ENCODE results near the gene R3HDM4.
A peak's percentile ranks its signal among the peaks of the same experiment; 100 is the strongest.

The R3HDM4 gene

DNA sequence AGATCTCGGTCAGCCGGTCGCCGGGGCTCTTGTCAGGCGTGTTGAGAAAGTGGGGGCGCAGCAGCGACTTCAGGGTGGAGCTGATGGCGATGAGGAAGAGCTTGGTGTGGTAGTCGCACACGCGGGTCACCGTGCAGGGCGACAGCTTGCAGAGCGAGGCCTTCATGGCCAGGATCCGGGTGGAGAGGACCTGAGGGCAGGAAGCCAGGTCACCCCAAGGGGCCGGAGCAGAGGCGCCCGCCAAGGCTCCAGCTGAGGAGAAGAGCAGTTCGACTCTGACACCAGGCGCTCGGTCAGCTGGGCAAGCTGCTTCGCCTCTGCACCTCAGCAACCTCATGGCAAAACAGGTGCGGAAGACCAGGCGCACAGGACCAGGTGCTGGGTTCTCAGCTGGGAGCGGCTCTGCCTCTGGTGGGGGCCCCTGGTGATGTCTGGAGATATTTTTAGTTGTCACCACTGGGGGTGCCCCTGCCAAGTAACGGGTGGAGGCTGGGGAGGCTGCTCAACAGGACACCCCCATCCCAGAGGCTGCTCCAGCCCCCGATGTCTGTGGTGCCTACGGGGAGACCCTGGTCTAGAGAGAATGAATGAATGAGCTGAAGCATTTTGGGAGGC, 37.6 kb downstream of the R3HDM4 start:
- DNase-seq (ENCODE audit: low spot score): no peak

GRCh38 chr19:873561-874041, 39.4 kb downstream of the R3HDM4 start:
- DNase-seq (ENCODE audit: low spot score): no peak

- DNase-seq (ENCODE audit: low spot score): peak; percentile 77
Observed at GRCh38 chr19:873084-873483, 39.9 kb downstream of the R3HDM4 start.

DNA sequence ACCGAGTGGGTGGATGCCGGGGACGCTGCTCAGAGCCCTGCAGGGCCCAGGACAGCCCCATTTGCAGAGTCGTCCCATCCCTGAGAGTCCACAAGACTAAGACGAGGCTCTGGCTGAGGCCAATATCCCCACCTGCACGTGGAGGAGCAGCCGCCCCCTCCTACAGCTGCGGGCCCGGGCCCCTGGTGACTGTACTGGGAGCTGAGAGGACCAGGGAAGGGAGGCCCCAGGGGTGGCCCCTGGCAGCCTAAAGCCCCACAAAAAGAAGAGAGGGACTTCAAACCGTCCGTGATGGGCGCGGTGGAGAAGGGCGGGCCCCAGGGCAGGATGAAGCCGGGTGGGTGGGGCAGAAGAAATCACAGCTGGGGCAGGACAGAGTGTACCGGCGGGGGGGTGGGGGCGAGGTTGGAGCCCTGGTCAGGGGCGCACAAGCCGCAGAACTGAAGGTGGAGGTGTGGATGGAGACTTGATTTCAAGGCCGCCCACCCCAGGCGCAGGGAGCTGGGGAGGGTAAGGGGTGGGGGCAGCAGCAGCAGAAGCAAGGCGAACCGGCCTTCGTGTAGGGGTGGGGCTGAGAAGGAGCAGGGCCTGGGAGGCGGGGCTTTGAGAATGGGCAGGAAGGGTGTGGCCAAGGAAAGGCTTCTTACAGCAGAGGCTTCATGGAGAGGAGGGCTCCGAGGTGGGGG, 40.6 kb downstream of the R3HDM4 start:
- peak; percentile 77 for DNase-seq (ENCODE audit: low spot score)

GRCh38 chr19:871446-872265, 41.4 kb downstream of the R3HDM4 start:
- DNase-seq (ENCODE audit: low spot score): no peak

- DNase-seq (ENCODE audit: low spot score): no peak
Observed at GRCh38 chr19:870963-871401, 42.0 kb downstream of the R3HDM4 start.

DNA sequence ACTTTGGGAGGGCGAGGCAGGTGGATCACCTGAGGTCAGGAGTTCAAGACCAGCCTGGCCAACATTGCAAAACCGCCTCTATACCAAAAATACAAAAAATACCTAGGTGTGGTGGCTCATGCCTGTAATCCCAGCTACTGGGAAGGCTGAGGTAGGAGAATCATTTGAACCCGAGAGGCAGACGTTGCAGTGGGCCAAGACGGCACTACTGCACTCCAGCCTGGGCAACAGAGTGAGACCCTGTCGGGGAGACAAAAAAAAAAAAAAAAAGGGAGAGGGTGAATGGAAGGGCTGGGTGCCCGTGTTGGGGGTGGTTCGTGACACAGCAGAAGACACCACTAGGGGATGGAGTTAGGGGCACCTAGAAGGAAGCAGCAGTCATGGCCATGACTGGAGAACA, 42.7 kb downstream of the R3HDM4 start:
- no peak for DNase-seq (ENCODE audit: low spot score)

- no peak for DNase-seq (ENCODE audit: low spot score)
Observed at GRCh38 chr19:869245-870177, 43.5 kb downstream of the R3HDM4 start.

GRCh38 chr19:868458-869244, 44.4 kb downstream of the R3HDM4 start:
- DNase-seq (ENCODE audit: low spot score): no peak

GRCh38 chr19:867855-868457, 45.1 kb downstream of the R3HDM4 start:
- DNase-seq (ENCODE audit: low spot score): no peak

DNA sequence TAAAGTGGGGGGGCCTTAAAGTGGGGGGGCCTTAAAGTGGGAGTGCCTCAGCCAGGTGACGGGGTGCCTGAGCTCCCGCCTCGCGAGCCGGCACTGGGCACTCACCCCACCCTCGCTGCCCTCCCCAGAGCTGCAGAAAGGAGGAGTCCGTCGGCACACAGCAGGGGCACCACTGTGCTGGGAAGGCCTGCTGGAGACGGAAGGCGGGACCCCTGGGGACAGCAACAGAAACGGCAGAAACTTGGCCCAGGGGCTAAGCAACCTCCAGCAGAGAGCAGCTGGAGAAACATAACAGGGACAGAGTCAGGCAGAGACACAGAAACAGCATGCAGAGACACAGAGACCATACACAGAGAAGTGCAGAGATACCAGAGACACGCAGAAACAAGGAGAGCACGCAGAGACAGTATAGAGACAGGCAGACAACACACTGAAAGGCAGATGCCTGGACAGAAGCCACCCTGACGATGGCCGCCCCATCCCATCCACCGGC, 45.7 kb downstream of the R3HDM4 start:
- no peak for DNase-seq (ENCODE audit: low spot score)

- no peak for DNase-seq (ENCODE audit: low spot score)
Observed at GRCh38 chr19:866769-867300, 46.2 kb downstream of the R3HDM4 start.

- no peak for DNase-seq (ENCODE audit: low spot score)
Observed at GRCh38 chr19:863315-863620, 49.8 kb downstream of the R3HDM4 start.

DNA sequence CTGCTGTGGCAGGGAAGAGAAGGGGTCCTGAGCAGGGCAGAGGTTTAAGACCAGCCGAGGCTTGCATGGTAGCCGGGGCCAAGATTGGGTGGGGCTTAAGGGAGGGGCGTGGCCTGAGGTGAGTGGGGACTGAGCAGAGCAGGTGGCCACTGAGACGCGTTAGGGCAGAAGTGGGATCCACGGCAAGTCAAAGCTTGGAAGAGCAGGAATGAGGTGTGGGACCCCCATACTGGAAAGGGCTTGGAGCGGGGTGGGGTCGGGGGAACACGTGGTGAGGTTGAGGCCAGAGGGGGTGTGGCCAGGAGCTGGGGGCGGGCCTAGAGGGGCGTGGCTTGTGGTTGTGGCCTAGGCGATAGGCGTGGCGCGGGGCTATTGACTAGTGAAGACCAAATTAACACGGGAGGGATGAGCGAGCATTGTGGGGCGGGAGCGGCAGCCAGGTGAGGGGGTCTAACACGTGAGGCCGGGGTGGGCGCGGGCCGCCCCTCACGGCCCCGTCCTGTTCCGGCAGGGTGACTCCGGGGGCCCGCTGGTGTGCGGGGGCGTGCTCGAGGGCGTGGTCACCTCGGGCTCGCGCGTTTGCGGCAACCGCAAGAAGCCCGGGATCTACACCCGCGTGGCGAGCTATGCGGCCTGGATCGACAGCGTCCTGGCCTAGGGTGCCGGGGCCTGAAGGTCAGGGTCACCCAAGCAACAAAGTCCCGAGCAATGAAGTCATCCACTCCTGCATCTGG, 50.3 kb downstream of the R3HDM4 start:
- peak; percentile 64 for DNase-seq (ENCODE audit: low spot score)

- DNase-seq (ENCODE audit: low spot score): peak; percentile 40
Observed at GRCh38 chr19:861756-862580, 51.1 kb downstream of the R3HDM4 start.

DNA sequence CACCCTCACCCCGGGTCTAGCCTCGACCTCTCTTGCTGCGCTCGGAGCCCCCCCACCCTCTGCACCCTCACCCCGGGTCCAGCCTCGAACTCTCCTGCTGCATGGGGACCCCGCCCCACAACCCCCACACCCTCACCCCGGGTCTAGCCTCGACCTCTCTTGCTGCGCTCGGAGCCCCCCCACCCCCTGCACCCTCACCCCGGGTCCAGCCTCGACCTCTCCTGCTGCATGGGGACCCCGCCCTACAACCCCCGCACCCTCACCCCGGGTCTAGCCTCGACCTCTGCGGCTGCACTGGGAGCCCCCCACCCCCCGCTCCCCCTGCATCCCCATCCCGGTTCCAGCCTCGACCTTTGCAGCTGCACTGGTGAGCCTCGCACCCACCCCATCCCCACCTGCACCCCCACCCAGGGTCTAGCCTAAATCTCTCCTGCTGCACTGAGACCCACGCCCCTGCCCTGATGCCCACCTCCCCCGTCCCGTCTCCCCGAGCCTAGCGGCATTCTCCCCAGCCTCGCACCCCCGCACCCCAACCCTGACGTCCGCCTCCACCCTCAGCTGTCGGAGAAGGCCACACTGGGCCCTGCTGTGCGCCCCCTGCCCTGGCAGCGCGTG, 51.8 kb downstream of the R3HDM4 start:
- DNase-seq (ENCODE audit: low spot score): no peak

GRCh38 chr19:858868-859843, 53.9 kb downstream of the R3HDM4 start, which contains the start of gene CFD:
Gene CFD, plus strand, starts transcription at chr19:859664. Its CDS starts 26 bp downstream, at chr19:859690.
- DNase-seq (ENCODE audit: low spot score): no peak

All from CD4-positive, alpha-beta T cell treated with Interleukin-15 for 4 hours (primary cell).